Kidney tubule cell (primary cell): Measurements from ENCODE around the gene EFCAB12.

Experiments
- DNase-seq: peaks from one replicate; pipeline ENCODE4 v3.0.0-alpha.2; 2018; ENCODE audit warnings: low spot score

The EFCAB12 gene

GRCh38 chr3:129428376-129429079 lies at the start of gene EFCAB12:
Gene EFCAB12, minus strand, starts transcription at chr3:129428636. Its CDS starts 148 bp downstream, at chr3:129428488.
- peak; percentile 89 for DNase-seq

- DNase-seq = no peak
Observed at GRCh38 chr3:129476586-129476985, 48.1 kb upstream of the EFCAB12 start.

GRCh38 chr3:129475863-129476262 lies 47.4 kb upstream of the EFCAB12 start:
- DNase-seq = no peak

GRCh38 chr3:129474984-129475804 lies 46.8 kb upstream of the EFCAB12 start:
- no peak for DNase-seq

- no peak for DNase-seq
Observed at GRCh38 chr3:129473769-129474152, 45.3 kb upstream of the EFCAB12 start.

GRCh38 chr3:129473067-129473768 lies 44.8 kb upstream of the EFCAB12 start:
- DNase-seq = no peak

- peak; percentile 63 for DNase-seq
Observed at GRCh38 chr3:129470861-129471260, 42.4 kb upstream of the EFCAB12 start.

- DNase-seq = no peak
Observed at GRCh38 chr3:129469026-129469425, 40.6 kb upstream of the EFCAB12 start.

GRCh38 chr3:129467932-129468331 lies 39.5 kb upstream of the EFCAB12 start:
- no peak for DNase-seq

- DNase-seq = no peak
Observed at GRCh38 chr3:129463716-129464115, 35.3 kb upstream of the EFCAB12 start.

- DNase-seq = no peak
Observed at GRCh38 chr3:129463094-129463493, 34.7 kb upstream of the EFCAB12 start.

- DNase-seq = no peak
Observed at GRCh38 chr3:129462361-129462968, 34.0 kb upstream of the EFCAB12 start.

- DNase-seq = no peak
Observed at GRCh38 chr3:129461461-129462146, 33.2 kb upstream of the EFCAB12 start.

GRCh38 chr3:129461022-129461421 lies 32.6 kb upstream of the EFCAB12 start:
- no peak for DNase-seq

GRCh38 chr3:129460572-129460971 lies 32.1 kb upstream of the EFCAB12 start:
- DNase-seq = no peak

GRCh38 chr3:129460155-129460554 lies 31.7 kb upstream of the EFCAB12 start:
- no peak for DNase-seq

- no peak for DNase-seq
Observed at GRCh38 chr3:129453732-129454131, 25.3 kb upstream of the EFCAB12 start.

- DNase-seq = no peak
Observed at GRCh38 chr3:129449279-129450115, 21.1 kb upstream of the EFCAB12 start.

- DNase-seq = peak; percentile 75
Observed at GRCh38 chr3:129448186-129448895, 19.9 kb upstream of the EFCAB12 start.

GRCh38 chr3:129446926-129447325 lies 18.5 kb upstream of the EFCAB12 start:
- no peak for DNase-seq
